Calu3 (cell line): ENCODE results near the gene C5orf58. TPM values are rescaled to one million over a fixed set of nuclear protein-coding genes. Genes with fewer than 3 reads are reported as not detected.
"Not testable (repeated sequence)": the region's sequence is repeated elsewhere in the genome, so short reads cannot be mapped to it uniquely, and the experiment has no call there.

ENCODE experiments used
- BruUV-seq: library from RNA; stranded (reverse); fragments of 400-500 nt; replicated peaks from 2 replicates; lab custom pipeline; 2021; lab: Mats Ljungman, UMichigan
- CTCF ChIA-PET: fragments of 300-600 bp; sonication (Branson Sonifier 250); formaldehyde crosslinking; loops from one replicate; lab custom pipeline; 2022; ENCODE audit warnings: antibody characterized with exemption; lab: Charles Lee
- DNase-seq: peaks from one replicate; pipeline ENCODE4 v3.0.0; 2022
- H3K27ac Mint-ChIP-seq: one replicate; pipeline ENCODE4 v1.8.0; 2022; ENCODE audit warnings: mixed read lengths; ENCODE audit not compliant: unreplicated experiment
- H3K27me3 Mint-ChIP-seq: one replicate; pipeline ENCODE4 v1.8.0; 2022; ENCODE audit warnings: mixed read lengths; ENCODE audit not compliant: unreplicated experiment
- H3K36me3 Mint-ChIP-seq: one replicate; pipeline ENCODE4 v1.8.0; 2022; ENCODE audit warnings: mild to moderate bottlenecking, moderate library complexity, mixed read lengths; ENCODE audit not compliant: insufficient read depth, unreplicated experiment
- H3K4me1 Mint-ChIP-seq: one replicate; pipeline ENCODE4 v1.8.0; 2022; ENCODE audit warnings: mild to moderate bottlenecking, low read depth, mixed read lengths; ENCODE audit not compliant: unreplicated experiment
- H3K4me3 Mint-ChIP-seq: one replicate; pipeline ENCODE4 v1.8.0; 2022; ENCODE audit warnings: mild to moderate bottlenecking, low read depth, moderate library complexity, mixed read lengths; ENCODE audit not compliant: unreplicated experiment
- H3K9me3 Mint-ChIP-seq: one replicate; pipeline ENCODE4 v1.8.0; 2022; ENCODE audit warnings: low read depth, mixed read lengths; ENCODE audit not compliant: unreplicated experiment
- intact Hi-C: fragments of 100-400 bp; cut with micrococcal nuclease; formaldehyde crosslinking; loops from one replicate; pipeline ENCODE4 v1.10.0; 2022; ENCODE audit not compliant: unreplicated experiment
- total RNA-seq: library from RNA; stranded (reverse); gene quantifications from 2 replicates; pipeline ENCODE4 v1.2.3, GENCODE V29; 2022
- TF ChIP-seq, protein P1 (sequence below): fragments of 200-600 bp; IDR thresholded peaks from one replicate; pipeline ENCODE4 v1.8.0; 2022; ENCODE audit warnings: antibody characterized with exemption; ENCODE audit not compliant: unreplicated experiment

Gene C5orf58
- total RNA-seq, 1 experiment from 2014 or later = not detected

DNA sequence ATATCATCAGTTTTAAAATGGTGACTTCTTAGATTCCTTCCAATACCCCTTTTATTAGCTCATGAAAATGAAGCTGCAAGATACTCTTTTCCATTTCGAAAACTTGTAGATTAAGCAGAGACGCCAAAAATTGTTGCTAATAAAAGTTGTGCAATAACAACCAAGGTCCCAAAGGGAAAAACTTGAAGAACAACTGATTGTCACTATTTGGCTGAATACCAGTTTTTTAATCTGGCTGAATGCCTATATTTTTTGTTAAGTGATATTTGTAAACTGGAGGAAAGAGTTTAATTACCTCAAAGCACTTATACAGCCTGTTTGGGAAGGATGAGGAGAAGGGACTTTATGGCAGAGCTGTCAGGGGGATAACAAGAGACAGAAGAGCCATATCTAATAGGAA is 14.6 kb downstream of the C5orf58 start:
- Mint-ChIP-seq H3K9me3 (no peaks in the 10 kb centered on the region), H3K4me1 (peaks cover 35% of the 10 kb centered on the region), H3K27me3 (peaks cover 19% of the 10 kb centered on the region), H3K36me3 (no peaks in the 10 kb centered on the region), H3K4me3 (no peak overlapping the region), H3K27ac (no peak overlapping the region)
- CTCF ChIA-PET = no interaction called here
- BruUV-seq = no TSS peak
- intact Hi-C loops = loop anchor here (1.0 kb wide), 1 partner anchor 11 kb away; no protein-coding TSS in a partner anchor
- TF ChIP-seq, protein P1, sequence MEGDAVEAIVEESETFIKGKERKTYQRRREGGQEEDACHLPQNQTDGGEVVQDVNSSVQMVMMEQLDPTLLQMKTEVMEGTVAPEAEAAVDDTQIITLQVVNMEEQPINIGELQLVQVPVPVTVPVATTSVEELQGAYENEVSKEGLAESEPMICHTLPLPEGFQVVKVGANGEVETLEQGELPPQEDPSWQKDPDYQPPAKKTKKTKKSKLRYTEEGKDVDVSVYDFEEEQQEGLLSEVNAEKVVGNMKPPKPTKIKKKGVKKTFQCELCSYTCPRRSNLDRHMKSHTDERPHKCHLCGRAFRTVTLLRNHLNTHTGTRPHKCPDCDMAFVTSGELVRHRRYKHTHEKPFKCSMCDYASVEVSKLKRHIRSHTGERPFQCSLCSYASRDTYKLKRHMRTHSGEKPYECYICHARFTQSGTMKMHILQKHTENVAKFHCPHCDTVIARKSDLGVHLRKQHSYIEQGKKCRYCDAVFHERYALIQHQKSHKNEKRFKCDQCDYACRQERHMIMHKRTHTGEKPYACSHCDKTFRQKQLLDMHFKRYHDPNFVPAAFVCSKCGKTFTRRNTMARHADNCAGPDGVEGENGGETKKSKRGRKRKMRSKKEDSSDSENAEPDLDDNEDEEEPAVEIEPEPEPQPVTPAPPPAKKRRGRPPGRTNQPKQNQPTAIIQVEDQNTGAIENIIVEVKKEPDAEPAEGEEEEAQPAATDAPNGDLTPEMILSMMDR = no peak
- DNase-seq = no peak

DNA sequence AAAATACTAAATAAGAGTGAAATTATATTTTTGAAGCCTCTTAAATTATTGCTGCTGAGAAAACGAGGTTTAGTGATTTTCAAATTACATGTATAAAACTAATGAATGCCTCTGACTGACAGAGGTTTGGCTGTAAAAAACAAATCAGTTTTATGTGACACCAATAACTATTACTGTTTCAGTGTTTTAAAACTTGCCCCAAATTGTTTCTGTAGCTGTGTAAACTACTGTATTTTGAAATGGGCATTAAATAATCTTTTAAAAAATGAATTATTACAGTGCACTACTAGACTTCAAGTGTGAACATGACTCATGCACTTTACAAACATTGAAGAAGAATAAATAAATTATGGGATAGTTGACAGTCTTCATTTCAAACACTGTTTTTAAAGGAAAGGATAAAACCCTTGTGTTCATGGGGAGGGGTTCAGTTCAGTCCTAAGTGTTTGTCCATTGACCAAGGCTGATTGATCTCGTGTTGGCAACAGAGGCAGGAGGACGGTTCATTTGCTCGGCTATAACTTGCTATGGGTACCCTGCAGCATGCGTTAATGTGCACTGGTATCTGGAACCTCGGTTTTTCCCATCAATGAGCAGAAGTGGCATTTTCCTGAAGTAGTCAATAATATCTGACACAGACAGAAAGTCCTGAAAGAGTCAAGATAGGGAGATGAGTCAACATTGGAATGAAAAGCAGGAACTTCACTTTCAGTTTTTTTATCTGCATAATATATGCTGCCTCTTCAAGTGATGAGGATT is 15.6 kb downstream of the C5orf58 start:
- Mint-ChIP-seq H3K27ac (no peak overlapping the region), H3K4me3 (no peak overlapping the region), H3K27me3 (peaks cover 19% of the 10 kb centered on the region), H3K4me1 (peaks cover 35% of the 10 kb centered on the region), H3K9me3 (no peaks in the 10 kb centered on the region), H3K36me3 (no peaks in the 10 kb centered on the region)
- TF ChIP-seq, protein P1 = no peak
- intact Hi-C loops = no loop called here
- CTCF ChIA-PET = no interaction called here
- BruUV-seq = no TSS peak
- DNase-seq = no peak

DNA sequence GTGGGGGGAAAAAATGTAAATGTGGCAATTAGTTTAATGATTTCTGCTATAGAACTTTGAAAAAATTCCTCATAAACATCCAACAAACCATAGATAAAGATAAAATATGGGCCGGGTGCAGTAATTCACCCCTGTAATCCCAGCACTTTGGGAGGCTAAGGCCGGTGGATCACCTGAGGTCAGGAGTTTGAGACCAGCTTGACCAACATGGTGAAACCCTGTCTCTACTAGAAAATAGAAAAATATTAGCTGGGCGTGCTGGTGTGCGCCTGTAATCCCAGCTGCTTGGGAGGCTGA is 16.1 kb downstream of the C5orf58 start:
- H3K9me3 Mint-ChIP-seq, BruUV-seq, H3K36me3 Mint-ChIP-seq, H3K4me3 Mint-ChIP-seq, H3K27ac Mint-ChIP-seq, DNase-seq, CTCF ChIA-PET, intact Hi-C loops: not testable (repeated sequence)
- peaks cover 19% of the 10 kb centered on the region for H3K27me3 Mint-ChIP-seq
- peaks cover 39% of the 10 kb centered on the region for H3K4me1 Mint-ChIP-seq

DNA sequence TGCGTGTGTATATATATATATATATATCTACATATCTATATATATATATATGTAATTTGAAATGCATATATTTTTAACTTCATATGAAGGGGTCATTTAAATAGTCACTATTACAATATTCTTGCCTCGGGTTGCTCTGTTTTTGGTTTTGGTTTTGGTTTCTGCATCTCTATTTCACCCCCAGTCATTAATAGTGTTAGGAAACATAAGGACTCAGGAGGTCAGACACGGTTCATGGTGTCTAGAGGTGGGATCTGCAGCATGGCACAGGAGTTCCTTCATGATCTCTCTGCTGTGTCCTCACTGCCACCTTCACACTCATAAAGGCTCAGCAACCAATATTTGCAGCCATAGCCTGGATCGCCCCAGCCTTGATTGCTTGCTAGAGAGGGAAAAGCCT is 16.6 kb downstream of the C5orf58 start:
- DNase-seq = no peak
- H3K27me3 Mint-ChIP-seq = peaks cover 19% of the 10 kb centered on the region
- BruUV-seq = no TSS peak
- peaks cover 7% of the 10 kb centered on the region for H3K36me3 Mint-ChIP-seq
- intact Hi-C loops = no loop called here
- CTCF ChIA-PET = no interaction called here
- H3K4me1 Mint-ChIP-seq = peaks cover 44% of the 10 kb centered on the region
- H3K4me3 Mint-ChIP-seq = no peak overlapping the region
- TF ChIP-seq, protein P1 = no peak
- H3K27ac Mint-ChIP-seq = no peak overlapping the region
- H3K9me3 Mint-ChIP-seq = no peaks in the 10 kb centered on the region

DNA sequence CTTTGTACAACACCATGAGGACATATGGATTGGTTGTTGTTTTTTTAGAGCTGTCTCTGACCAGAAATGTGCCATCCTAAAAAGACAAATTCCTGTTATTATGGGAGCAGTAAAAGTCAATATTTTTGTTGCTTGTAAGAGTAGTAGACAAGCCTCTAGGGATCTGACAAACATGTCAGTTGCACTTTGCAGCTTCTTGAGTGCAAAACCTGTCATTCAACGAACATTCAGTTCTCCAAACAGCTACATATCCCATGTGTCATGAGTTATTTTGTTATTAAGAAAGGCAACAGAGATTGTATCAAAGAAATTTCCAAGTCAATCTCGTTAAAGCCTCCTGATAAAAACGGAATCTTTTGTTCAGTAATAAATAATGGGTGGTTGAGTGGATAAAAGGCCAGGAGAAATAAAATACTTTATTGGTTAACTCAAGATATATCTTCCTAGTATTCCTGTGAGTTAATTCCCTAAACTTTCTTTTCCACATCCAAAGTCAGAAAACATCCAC is 18.1 kb downstream of the C5orf58 start:
- Mint-ChIP-seq H3K27ac (no peak overlapping the region), H3K4me3 (no peak overlapping the region), H3K9me3 (no peaks in the 10 kb centered on the region), H3K27me3 (peaks cover 12% of the 10 kb centered on the region), H3K4me1 (peaks cover 55% of the 10 kb centered on the region), H3K36me3 (peaks cover 7% of the 10 kb centered on the region)
- intact Hi-C loops = no loop called here
- BruUV-seq = no TSS peak
- CTCF ChIA-PET = interaction anchor here (1.1 to 1.2 kb wide), 2 partner anchors 16 to 25 kb away, joined by 3 read pairs; no protein-coding TSS in a partner anchor
- TF ChIP-seq, protein P1 = no peak
- no peak for DNase-seq
